ENCODE data around the gene TMEM245.

TMEM245 gene

GRCh38 chr9:109163194-109163593 lies 43.4 kb upstream of the TMEM245 start:
- DNase-seq (ENCODE audit: low spot score): no peak
- no peak for TF ChIP-seq CTCF (IDR thresholded peaks at IDR 0.05; ENCODE audit: extremely low read depth, insufficient read depth, missing control alignments)
- in situ Hi-C loops (cut with MboI; ENCODE audit: low pct_unique_long_range_greater_than_20kb, low sequenced_read_pairs, unreplicated experiment): no loop called here

GRCh38 chr9:109162677-109163076 lies 42.9 kb upstream of the TMEM245 start:
- in situ Hi-C loops (cut with MboI; ENCODE audit: low pct_unique_long_range_greater_than_20kb, low sequenced_read_pairs, unreplicated experiment): no loop called here
- no peak for TF ChIP-seq CTCF (IDR thresholded peaks at IDR 0.05; ENCODE audit: extremely low read depth, insufficient read depth, missing control alignments)
- DNase-seq (ENCODE audit: low spot score): no peak

- in situ Hi-C loops (cut with MboI; ENCODE audit: low pct_unique_long_range_greater_than_20kb, low sequenced_read_pairs, unreplicated experiment): no loop called here
- TF ChIP-seq CTCF (IDR thresholded peaks at IDR 0.05; ENCODE audit: extremely low read depth, insufficient read depth, missing control alignments): no peak
- DNase-seq (ENCODE audit: low spot score): no peak
Measured at GRCh38 chr9:109161471-109161870, 41.7 kb upstream of the TMEM245 start.

GRCh38 chr9:109159583-109159982 lies 39.8 kb upstream of the TMEM245 start:
- in situ Hi-C loops (cut with MboI; ENCODE audit: low pct_unique_long_range_greater_than_20kb, low sequenced_read_pairs, unreplicated experiment): no loop called here

GRCh38 chr9:109158651-109159050 lies 38.9 kb upstream of the TMEM245 start:
- in situ Hi-C loops (cut with MboI; ENCODE audit: low pct_unique_long_range_greater_than_20kb, low sequenced_read_pairs, unreplicated experiment): no loop called here
- DNase-seq (ENCODE audit: low spot score): no peak
- TF ChIP-seq CTCF (IDR thresholded peaks at IDR 0.05; ENCODE audit: extremely low read depth, insufficient read depth, missing control alignments): no peak

More at GRCh38 chr9:109159583-109159982, 39.8 kb upstream of the TMEM245 start:
- TF ChIP-seq CTCF (IDR thresholded peaks at IDR 0.05; ENCODE audit: extremely low read depth, insufficient read depth, missing control alignments): no peak
- no peak for DNase-seq (ENCODE audit: low spot score)

GRCh38 chr9:109156708-109157107 lies 37.0 kb upstream of the TMEM245 start:
- DNase-seq (ENCODE audit: low spot score): no peak
- no peak for TF ChIP-seq CTCF (IDR thresholded peaks at IDR 0.05; ENCODE audit: extremely low read depth, insufficient read depth, missing control alignments)
- in situ Hi-C loops (cut with MboI; ENCODE audit: low pct_unique_long_range_greater_than_20kb, low sequenced_read_pairs, unreplicated experiment): no loop called here

Data from GM13977 (cell line).